H1 (cell line): Measurements from ENCODE around the gene PHOX2A.

Experiments
- CTCF ChIP-seq, 3 experiments: IDR thresholded peaks; 1 replicate in 2 of 3; 2 replicates in 1 of 3; pipeline versions ENCODE4 v1.5.1 to v1.6.1; 2011; ENCODE audit warnings: low read length in 3 of 3, mild to moderate bottlenecking in 3 of 3, inconsistent platforms in 2 of 3, low read depth in 1 of 3, moderate library complexity in 1 of 3; ENCODE audit not compliant: insufficient read depth in 1 of 3; ENCODE audit errors: control extremely low read depth in 1 of 3
- POLR2A ChIP-seq, 2 experiments: IDR thresholded peaks; 1 replicate in 1 of 2; 2 replicates in 1 of 2; pipeline ENCODE4 v1.6.1; 2011; ENCODE audit warnings: low read depth in 2 of 2, low read length in 2 of 2, mild to moderate bottlenecking in 2 of 2; ENCODE audit errors: control extremely low read depth in 1 of 2
- POLR2AphosphoS5 ChIP-seq: IDR thresholded peaks from 2 replicates; pipeline ENCODE4 v1.6.1; 2011; ENCODE audit warnings: low read depth, low read length
- ZNF274 ChIP-seq: IDR thresholded peaks from 2 replicates; pipeline ENCODE4 v1.7.0; 2012; ENCODE audit warnings: low read length, borderline replicate concordance; ENCODE audit errors: extremely low read depth
- TF ChIP-seq, protein P1 (sequence below): IDR thresholded peaks from 2 replicates; pipeline ENCODE4 v1.6.1; 2012; ENCODE audit warnings: inconsistent platforms

DNA sequence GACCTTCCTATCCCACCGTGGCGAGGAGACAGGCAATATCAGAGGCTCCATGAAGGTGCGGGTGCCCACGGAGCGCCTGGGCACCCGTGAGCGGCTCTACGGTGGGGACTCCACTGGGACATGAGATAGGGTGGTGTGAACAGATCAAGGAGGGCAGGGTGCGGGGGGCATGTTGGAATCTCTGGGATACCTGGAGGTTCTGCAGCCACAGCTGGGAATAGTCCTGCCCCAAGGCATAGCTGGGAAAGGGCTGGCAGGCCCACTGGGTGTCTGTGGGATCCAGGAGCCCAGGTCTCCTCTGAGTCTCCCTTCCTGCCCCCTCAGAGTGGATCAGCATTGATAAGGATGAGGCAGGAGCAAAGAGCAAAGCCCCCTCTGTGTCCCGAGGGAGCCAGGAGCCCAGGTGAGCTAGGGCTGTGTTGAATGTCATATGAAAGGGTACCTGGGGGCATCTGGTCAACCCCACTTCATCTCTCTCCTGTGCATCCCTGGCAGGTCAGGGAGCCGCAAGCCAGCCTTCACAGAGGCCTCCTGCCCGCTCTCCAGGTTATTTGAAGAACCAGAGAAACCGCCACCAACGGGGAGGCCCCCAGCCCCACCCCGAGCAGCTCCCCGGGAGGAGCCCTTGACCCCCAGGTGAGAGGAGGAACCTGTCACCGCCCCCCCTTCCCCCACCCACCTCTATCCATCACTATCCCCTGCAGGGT is 8.5 kb downstream of the PHOX2A start:
- TF ChIP-seq, protein P1, sequence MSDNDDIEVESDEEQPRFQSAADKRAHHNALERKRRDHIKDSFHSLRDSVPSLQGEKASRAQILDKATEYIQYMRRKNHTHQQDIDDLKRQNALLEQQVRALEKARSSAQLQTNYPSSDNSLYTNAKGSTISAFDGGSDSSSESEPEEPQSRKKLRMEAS = no peak
- TF ChIP-seq CTCF (IDR thresholded peaks at IDR 0.05; ENCODE audit: control extremely low read depth in 1 of 3, insufficient read depth in 1 of 3, low read depth in 1 of 3, low read length in 3 of 3) (no peak), POLR2A (IDR thresholded peaks at IDR 0.05; ENCODE audit: control extremely low read depth in 1 of 2, low read depth in 2 of 2, low read length in 2 of 2) (no peak), ZNF274 (no peak), POLR2AphosphoS5 (no peak)
